Fibroblast of skin of scalp (primary cell): ENCODE data around the gene TBC1D1.
A peak's percentile ranks its signal among the peaks of the same experiment; 100 is the strongest.
"Not testable (repeated sequence)": the region's sequence is repeated elsewhere in the genome, so short reads cannot be mapped to it uniquely, and the experiment has no call there.

ENCODE experiments used
- DNase-seq: peaks from one replicate; pipeline ENCODE4 v3.0.0-alpha.2; 2013

The TBC1D1 gene

GRCh38 chr4:37889849-37890800 is 759 bp upstream of the TBC1D1 start:
- DNase-seq, result no peak

GRCh38 chr4:37891260-37892159 is 626 bp downstream of the TBC1D1 start:
- no peak for DNase-seq

- DNase-seq, result no peak
Observed at GRCh38 chr4:37892641-37893040, 1.8 kb downstream of the TBC1D1 start.

GRCh38 chr4:37893164-37893563 is 2.3 kb downstream of the TBC1D1 start:
- no peak for DNase-seq

GRCh38 chr4:37895271-37895670 is 4.4 kb downstream of the TBC1D1 start:
- no peak for DNase-seq

- no peak for DNase-seq
Observed at GRCh38 chr4:37896206-37896860, 5.4 kb downstream of the TBC1D1 start.

GRCh38 chr4:37902212-37902611 is 11.3 kb downstream of the TBC1D1 start:
- no peak for DNase-seq

GRCh38 chr4:37902738-37903693 is 12.1 kb downstream of the TBC1D1 start:
- no peak for DNase-seq

- no peak for DNase-seq
Observed at GRCh38 chr4:37903901-37904300, 13.0 kb downstream of the TBC1D1 start.

- DNase-seq, result no peak
Observed at GRCh38 chr4:37904824-37905223, 13.9 kb downstream of the TBC1D1 start.

GRCh38 chr4:37905533-37906169 is 14.8 kb downstream of the TBC1D1 start:
- no peak for DNase-seq

GRCh38 chr4:37908488-37909331 is 17.8 kb downstream of the TBC1D1 start:
- peak; percentile 47 for DNase-seq

- no peak for DNase-seq
Observed at GRCh38 chr4:37909332-37910090, 18.6 kb downstream of the TBC1D1 start.

- DNase-seq, result no peak
Observed at GRCh38 chr4:37910091-37910486, 19.2 kb downstream of the TBC1D1 start.

- no peak for DNase-seq
Observed at GRCh38 chr4:37914539-37914938, 23.7 kb downstream of the TBC1D1 start.

GRCh38 chr4:37917388-37917787 is 26.5 kb downstream of the TBC1D1 start:
- no peak for DNase-seq

GRCh38 chr4:37918653-37919052 is 27.8 kb downstream of the TBC1D1 start:
- no peak for DNase-seq

- DNase-seq, result peak; percentile 48
Observed at GRCh38 chr4:37922328-37922727, 31.4 kb downstream of the TBC1D1 start.

- DNase-seq, result not testable (repeated sequence)
Observed at GRCh38 chr4:37923089-37923488, 32.2 kb downstream of the TBC1D1 start.
